H1 (cell line): ENCODE results near the gene GLIPR1. TPM values are rescaled to one million over a fixed set of nuclear protein-coding genes. Genes with fewer than 3 reads are reported as not detected.

ENCODE experiments used
- CEBPB ChIP-seq: IDR thresholded peaks from 2 replicates; pipeline ENCODE4 v1.6.1; 2012; ENCODE audit warnings: low read depth, low read length
- CHD7 ChIP-seq: fragments of 300-600 bp; sonication (generic); IDR thresholded peaks from 2 replicates; pipeline ENCODE4 v1.7.1; 2012; ENCODE audit warnings: low read length, moderate library complexity, mild to moderate bottlenecking, inconsistent platforms; ENCODE audit not compliant: insufficient replicate concordance
- E2F6 ChIP-seq: IDR thresholded peaks from 2 replicates; pipeline ENCODE4 v1.6.1; 2012; ENCODE audit warnings: inconsistent platforms
- NRF1 ChIP-seq: IDR thresholded peaks from 2 replicates; pipeline ENCODE4 v1.6.1; 2011; ENCODE audit warnings: mild to moderate bottlenecking, low read depth, low read length, improper control_type of control experiment
- polyA plus RNA-seq, 7 experiments: library from polyadenylated mRNA; depleted of rRNA in 3 of 7; stranded (reverse) in 5 of 7; unstranded in 2 of 7; fragments of >200 nt in 5 of 7; fragments of 200-250 nt in 2 of 7; gene quantifications; 1 replicate in 5 of 7; 2 replicates in 1 of 7; 4 replicates in 1 of 7; pipeline versions ENCODE4 v1.2.1 to v1.2.3, GENCODE V29; 2011 to 2013; ENCODE audit warnings: missing spikeins in 2 of 7, mixed read lengths in 2 of 7
- total RNA-seq: library from RNA; stranded (reverse); fragmentation: NEBNext Ultra II Directional; extraction: Animal tissue kit (Norgen Biotek cat#: 25700); gene quantifications from 2 replicates; pipeline ENCODE4 v1.2.1, GENCODE V29; 2021

Gene GLIPR1
- total and polyA plus RNA-seq, 2 of the 8 experiments (the other 6 are each of a cell fraction or from before 2014, with no cell fraction given), result 0.23 to 1.5 TPM

DNA sequence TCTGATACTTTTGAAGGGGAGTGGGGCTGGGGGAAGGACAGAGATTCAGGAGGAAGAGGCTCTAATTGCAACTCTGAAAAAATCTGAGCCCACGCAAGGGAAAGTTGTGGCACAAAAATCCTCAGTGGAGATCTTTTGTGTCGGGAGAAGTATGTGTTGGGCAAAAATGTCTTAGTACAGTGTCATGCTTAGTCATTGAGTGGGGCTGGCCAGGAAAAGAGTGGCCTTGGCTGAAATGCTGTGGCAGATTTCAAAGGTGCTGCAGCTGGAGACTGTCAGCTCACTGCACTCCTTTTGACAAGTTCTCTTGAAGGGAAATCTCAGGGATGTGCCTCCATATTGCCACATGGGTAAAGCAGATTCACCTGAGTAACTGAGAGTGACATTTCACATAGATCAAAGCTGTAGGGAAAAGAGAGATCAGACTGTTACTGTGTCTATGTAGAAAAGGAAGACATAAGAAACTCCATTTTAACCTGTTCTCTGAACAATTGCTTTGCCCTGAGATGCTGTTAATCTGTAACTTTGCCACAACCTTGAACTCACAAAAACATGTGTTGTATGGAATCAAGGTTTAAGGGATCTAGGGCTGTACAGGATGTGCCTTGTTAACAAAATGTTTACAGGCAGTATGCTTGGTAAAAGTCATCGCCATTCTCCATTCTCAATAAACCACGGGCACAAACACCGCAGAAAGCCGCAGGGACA, 36.0 kb upstream of the GLIPR1 start (continued):
- TF ChIP-seq CHD7 (no peak), CEBPB (no peak), NRF1 (no peak), E2F6 (no peak)
